HEK293 (cell line): Measurements from ENCODE around the gene GTPBP1.

Experiments
- CTCF ChIA-PET: fragments of 350-600 bp; formaldehyde crosslinking; extraction: SDS; loops from one replicate; lab custom pipeline; 2021; ENCODE audit warnings: antibody characterized with exemption; lab: Yijun Ruan, JAX
- POLR2A ChIA-PET: fragments of 300-600 bp; formaldehyde crosslinking; extraction: SDS; loops from one replicate; lab custom pipeline; 2020; ENCODE audit warnings: antibody characterized with exemption, inconsistent platforms; lab: Yijun Ruan, JAX
- H3K27ac ChIP-seq: fragments of 200-500 bp; sonication (Bioruptor generic); 2 replicates; pipeline ENCODE4 v1.5.1; 2014; ENCODE audit warnings: low read depth, low read length, control low read depth, inconsistent platforms; ENCODE audit errors: extremely low read depth
- H3K36me3 ChIP-seq, 2 experiments: fragments of 200-500 bp in 1 of 2; sonication (Bioruptor generic) in 1 of 2; 1 replicate in 1 of 2; 2 replicates in 1 of 2; pipeline ENCODE4 v1.5.1; 2014 to 2017; ENCODE audit warnings: inconsistent platforms in 2 of 2, low read length in 2 of 2; ENCODE audit not compliant: control insufficient read depth in 2 of 2, insufficient read depth in 1 of 2
- H3K4me1 ChIP-seq: fragments of 200-500 bp; sonication (Bioruptor generic); 2 replicates; pipeline ENCODE4 v1.5.1; 2014; ENCODE audit warnings: mild to moderate bottlenecking, low read length, inconsistent platforms; ENCODE audit not compliant: control insufficient read depth, insufficient read depth
- H3K4me3 ChIP-seq: 2 replicates; pipeline ENCODE4 v1.5.1; 2011; ENCODE audit warnings: low read depth, mild to moderate bottlenecking, control low read depth, low read length, moderate library complexity
- H3K9me3 ChIP-seq: fragments of 200-500 bp; sonication (Bioruptor generic); 2 replicates; pipeline ENCODE4 v1.5.1; 2014; ENCODE audit warnings: low read depth, low read length, inconsistent platforms; ENCODE audit not compliant: control insufficient read depth, insufficient read depth
- FEZF1 ChIP-seq: fragments of 450-650 bp; formaldehyde crosslinking; IDR thresholded peaks from 2 replicates; pipeline ENCODE4 v1.5.1; 2016; ENCODE audit warnings: missing biosample characterization, missing genetic modification characterization
- KLF16 ChIP-seq: fragments of 450-650 bp; formaldehyde crosslinking; IDR thresholded peaks from 2 replicates; pipeline ENCODE4 v1.5.1; 2017; ENCODE audit warnings: missing biosample characterization, missing genetic modification characterization
- MYNN ChIP-seq: fragments of 450-650 bp; formaldehyde crosslinking; IDR thresholded peaks from 2 replicates; pipeline ENCODE4 v1.5.1; 2016; ENCODE audit warnings: missing biosample characterization, missing genetic modification characterization, borderline replicate concordance
- SCRT2 ChIP-seq: fragments of 450-650 bp; formaldehyde crosslinking; IDR thresholded peaks from 2 replicates; pipeline ENCODE4 v1.5.1; 2016; ENCODE audit warnings: missing biosample characterization, missing genetic modification characterization
- ZFP69B ChIP-seq: fragments of 450-650 bp; formaldehyde crosslinking; IDR thresholded peaks from 2 replicates; pipeline ENCODE4 v1.5.1; 2016; ENCODE audit warnings: missing biosample characterization, missing genetic modification characterization
- ZNF146 ChIP-seq: fragments of 450-650 bp; formaldehyde crosslinking; IDR thresholded peaks from 2 replicates; pipeline ENCODE4 v1.5.1; 2016; ENCODE audit warnings: missing biosample characterization, missing genetic modification characterization
- ZNF174 ChIP-seq: fragments of 450-650 bp; formaldehyde crosslinking; IDR thresholded peaks from 2 replicates; pipeline ENCODE4 v1.5.0; 2017; ENCODE audit warnings: missing biosample characterization, mild to moderate bottlenecking, missing genetic modification characterization
- ZNF501 ChIP-seq: fragments of 450-650 bp; formaldehyde crosslinking; IDR thresholded peaks from 2 replicates; pipeline ENCODE4 v1.5.1; 2016; ENCODE audit warnings: missing biosample characterization, missing genetic modification characterization
- ZNF558 ChIP-seq: fragments of 450-650 bp; formaldehyde crosslinking; IDR thresholded peaks from 2 replicates; pipeline ENCODE4 v1.5.1; 2016; ENCODE audit warnings: missing biosample characterization, missing genetic modification characterization
- ZNF639 ChIP-seq: fragments of 450-650 bp; formaldehyde crosslinking; IDR thresholded peaks from 2 replicates; pipeline ENCODE4 v1.5.1; 2016; ENCODE audit warnings: missing biosample characterization, missing genetic modification characterization
- TF ChIP-seq, protein P1 (sequence below): fragments of 450-650 bp; formaldehyde crosslinking; IDR thresholded peaks from 2 replicates; pipeline ENCODE4 v1.5.1; 2016; ENCODE audit warnings: missing biosample characterization, missing genetic modification characterization
- TF ChIP-seq, protein P2 (sequence below): fragments of 450-650 bp; formaldehyde crosslinking; IDR thresholded peaks from 2 replicates; pipeline ENCODE4 v1.5.1; 2016; ENCODE audit warnings: missing biosample characterization, missing genetic modification characterization, borderline replicate concordance
- TF ChIP-seq, protein P3 (sequence below): fragments of 450-650 bp; formaldehyde crosslinking; IDR thresholded peaks from 2 replicates; pipeline ENCODE4 v1.5.1; 2017; ENCODE audit warnings: missing biosample characterization, missing genetic modification characterization
- TF ChIP-seq, protein P4 (sequence below): fragments of 450-650 bp; formaldehyde crosslinking; IDR thresholded peaks from 2 replicates; pipeline ENCODE4 v1.5.1; 2016; ENCODE audit warnings: missing biosample characterization, missing genetic modification characterization

GTPBP1 gene

GRCh38 chr22:38694049-38694448 lies 11.7 kb upstream of the GTPBP1 start:
- Histone ChIP-seq H3K4me3 (no peak overlapping the region), H3K27ac (no peak overlapping the region), H3K4me1 (peaks cover 3% of the 10 kb centered on the region; the same call in 1 of the 2 replicates), H3K36me3 (peaks cover 26 to 71% of the 10 kb centered on the region in 2 experiments), H3K9me3 (no peaks in the 10 kb centered on the region)
- TF ChIP-seq, protein P1, sequence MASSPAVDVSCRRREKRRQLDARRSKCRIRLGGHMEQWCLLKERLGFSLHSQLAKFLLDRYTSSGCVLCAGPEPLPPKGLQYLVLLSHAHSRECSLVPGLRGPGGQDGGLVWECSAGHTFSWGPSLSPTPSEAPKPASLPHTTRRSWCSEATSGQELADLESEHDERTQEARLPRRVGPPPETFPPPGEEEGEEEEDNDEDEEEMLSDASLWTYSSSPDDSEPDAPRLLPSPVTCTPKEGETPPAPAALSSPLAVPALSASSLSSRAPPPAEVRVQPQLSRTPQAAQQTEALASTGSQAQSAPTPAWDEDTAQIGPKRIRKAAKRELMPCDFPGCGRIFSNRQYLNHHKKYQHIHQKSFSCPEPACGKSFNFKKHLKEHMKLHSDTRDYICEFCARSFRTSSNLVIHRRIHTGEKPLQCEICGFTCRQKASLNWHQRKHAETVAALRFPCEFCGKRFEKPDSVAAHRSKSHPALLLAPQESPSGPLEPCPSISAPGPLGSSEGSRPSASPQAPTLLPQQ: peak; percentile 86
- TF ChIP-seq ZNF146 (no peak), ZFP69B (tag by site-specific recombination) (peak; percentile 72; the same call in 1 of the 2 replicates), ZNF501 (no peak), FEZF1 (tag by site-specific recombination) (peak; percentile 68), ZNF558 (tag by site-specific recombination) (no peak)
- TF ChIP-seq, protein P2, sequence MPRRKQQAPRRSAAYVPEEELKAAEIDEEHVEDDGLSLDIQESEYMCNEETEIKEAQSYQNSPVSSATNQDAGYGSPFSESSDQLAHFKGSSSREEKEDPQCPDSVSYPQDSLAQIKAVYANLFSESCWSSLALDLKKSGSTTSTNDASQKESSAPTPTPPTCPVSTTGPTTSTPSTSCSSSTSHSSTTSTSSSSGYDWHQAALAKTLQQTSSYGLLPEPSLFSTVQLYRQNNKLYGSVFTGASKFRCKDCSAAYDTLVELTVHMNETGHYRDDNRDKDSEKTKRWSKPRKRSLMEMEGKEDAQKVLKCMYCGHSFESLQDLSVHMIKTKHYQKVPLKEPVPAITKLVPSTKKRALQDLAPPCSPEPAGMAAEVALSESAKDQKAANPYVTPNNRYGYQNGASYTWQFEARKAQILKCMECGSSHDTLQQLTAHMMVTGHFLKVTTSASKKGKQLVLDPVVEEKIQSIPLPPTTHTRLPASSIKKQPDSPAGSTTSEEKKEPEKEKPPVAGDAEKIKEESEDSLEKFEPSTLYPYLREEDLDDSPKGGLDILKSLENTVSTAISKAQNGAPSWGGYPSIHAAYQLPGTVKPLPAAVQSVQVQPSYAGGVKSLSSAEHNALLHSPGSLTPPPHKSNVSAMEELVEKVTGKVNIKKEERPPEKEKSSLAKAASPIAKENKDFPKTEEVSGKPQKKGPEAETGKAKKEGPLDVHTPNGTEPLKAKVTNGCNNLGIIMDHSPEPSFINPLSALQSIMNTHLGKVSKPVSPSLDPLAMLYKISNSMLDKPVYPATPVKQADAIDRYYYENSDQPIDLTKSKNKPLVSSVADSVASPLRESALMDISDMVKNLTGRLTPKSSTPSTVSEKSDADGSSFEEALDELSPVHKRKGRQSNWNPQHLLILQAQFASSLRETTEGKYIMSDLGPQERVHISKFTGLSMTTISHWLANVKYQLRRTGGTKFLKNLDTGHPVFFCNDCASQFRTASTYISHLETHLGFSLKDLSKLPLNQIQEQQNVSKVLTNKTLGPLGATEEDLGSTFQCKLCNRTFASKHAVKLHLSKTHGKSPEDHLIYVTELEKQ (tag by site-specific recombination): no peak
- ChIA-PET CTCF (interaction anchor here (4.9 kb wide), 1 partner anchor 12 kb away, joined by 31 read pairs; the partner anchor contains the start of gene TOMM22), POLR2A (interaction anchor here (0.6 to 8.0 kb wide), 4 partner anchors 12 to 248 kb away, joined by 4 to 60 read pairs (median 8); partner anchors contain the start of gene TOMM22)

GRCh38 chr22:38694940-38695339 lies 10.8 kb upstream of the GTPBP1 start:
- no peak overlapping the region for H3K27ac ChIP-seq
- H3K4me3 ChIP-seq: no peak overlapping the region
- H3K9me3 ChIP-seq: no peaks in the 10 kb centered on the region
- POLR2A ChIA-PET: interaction anchor here (0.7 to 8.0 kb wide), 3 partner anchors 13 to 249 kb away, joined by 8 to 60 read pairs (median 9); partner anchors contain the start of gene TOMM22
- CTCF ChIA-PET: interaction anchor here (0.6 to 4.9 kb wide), 2 partner anchors 13 to 979 kb away, joined by 3 to 31 read pairs; partner anchors contain the start of gene TOMM22
- H3K36me3 ChIP-seq: peaks cover 21 to 66% of the 10 kb centered on the region in 2 experiments
- peaks cover 3% of the 10 kb centered on the region; the same call in 1 of the 2 replicates for H3K4me1 ChIP-seq
- no peak for TF ChIP-seq ZNF639 (tag by site-specific recombination)
- TF ChIP-seq, protein P3, sequence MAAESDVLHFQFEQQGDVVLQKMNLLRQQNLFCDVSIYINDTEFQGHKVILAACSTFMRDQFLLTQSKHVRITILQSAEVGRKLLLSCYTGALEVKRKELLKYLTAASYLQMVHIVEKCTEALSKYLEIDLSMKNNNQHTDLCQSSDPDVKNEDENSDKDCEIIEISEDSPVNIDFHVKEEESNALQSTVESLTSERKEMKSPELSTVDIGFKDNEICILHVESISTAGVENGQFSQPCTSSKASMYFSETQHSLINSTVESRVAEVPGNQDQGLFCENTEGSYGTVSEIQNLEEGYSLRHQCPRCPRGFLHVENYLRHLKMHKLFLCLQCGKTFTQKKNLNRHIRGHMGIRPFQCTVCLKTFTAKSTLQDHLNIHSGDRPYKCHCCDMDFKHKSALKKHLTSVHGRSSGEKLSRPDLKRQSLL (tag by site-specific recombination): no peak
- no peak for TF ChIP-seq MYNN
- TF ChIP-seq SCRT2: no peak
- TF ChIP-seq KLF16 (tag by site-specific recombination): no peak
- TF ChIP-seq, protein P4, sequence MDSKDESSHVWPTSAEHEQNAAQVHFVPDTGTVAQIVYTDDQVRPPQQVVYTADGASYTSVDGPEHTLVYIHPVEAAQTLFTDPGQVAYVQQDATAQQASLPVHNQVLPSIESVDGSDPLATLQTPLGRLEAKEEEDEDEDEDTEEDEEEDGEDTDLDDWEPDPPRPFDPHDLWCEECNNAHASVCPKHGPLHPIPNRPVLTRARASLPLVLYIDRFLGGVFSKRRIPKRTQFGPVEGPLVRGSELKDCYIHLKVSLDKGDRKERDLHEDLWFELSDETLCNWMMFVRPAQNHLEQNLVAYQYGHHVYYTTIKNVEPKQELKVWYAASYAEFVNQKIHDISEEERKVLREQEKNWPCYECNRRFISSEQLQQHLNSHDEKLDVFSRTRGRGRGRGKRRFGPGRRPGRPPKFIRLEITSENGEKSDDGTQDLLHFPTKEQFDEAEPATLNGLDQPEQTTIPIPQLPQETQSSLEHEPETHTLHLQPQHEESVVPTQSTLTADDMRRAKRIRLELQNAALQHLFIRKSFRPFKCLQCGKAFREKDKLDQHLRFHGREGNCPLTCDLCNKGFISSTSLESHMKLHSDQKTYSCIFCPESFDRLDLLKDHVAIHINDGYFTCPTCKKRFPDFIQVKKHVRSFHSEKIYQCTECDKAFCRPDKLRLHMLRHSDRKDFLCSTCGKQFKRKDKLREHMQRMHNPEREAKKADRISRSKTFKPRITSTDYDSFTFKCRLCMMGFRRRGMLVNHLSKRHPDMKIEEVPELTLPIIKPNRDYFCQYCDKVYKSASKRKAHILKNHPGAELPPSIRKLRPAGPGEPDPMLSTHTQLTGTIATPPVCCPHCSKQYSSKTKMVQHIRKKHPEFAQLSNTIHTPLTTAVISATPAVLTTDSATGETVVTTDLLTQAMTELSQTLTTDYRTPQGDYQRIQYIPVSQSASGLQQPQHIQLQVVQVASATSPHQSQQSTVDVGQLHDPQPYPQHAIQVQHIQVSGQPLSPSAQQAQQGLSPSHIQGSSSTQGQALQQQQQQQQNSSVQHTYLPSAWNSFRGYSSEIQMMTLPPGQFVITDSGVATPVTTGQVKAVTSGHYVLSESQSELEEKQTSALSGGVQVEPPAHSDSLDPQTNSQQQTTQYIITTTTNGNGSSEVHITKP (tag by site-specific recombination): no peak
- TF ChIP-seq ZNF174 (tag by site-specific recombination): no peak
